ENCODE results near the gene ADGRV1.

Gene ADGRV1

DNA sequence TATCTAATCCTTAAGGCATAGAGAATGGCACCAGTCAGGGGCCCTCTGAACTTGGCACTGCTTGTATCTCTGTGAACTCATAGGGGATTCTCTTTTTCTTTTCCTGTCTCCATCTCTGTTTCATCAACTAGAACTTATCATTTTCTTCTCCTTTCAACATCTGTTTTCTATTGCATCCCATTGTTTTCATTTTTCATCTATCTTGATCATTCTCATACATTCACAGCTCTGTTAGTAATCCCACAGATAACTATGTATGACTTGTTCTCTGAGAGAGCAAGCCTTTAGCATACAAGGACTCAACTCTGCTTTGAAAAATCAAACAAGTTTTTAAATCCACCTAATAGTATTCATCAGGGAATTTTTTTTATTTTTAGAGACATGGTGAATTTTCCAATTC lies 560.2 kb downstream of the ADGRV1 start:
- no peak for DNase-seq (ENCODE audit: low read depth)

DNA sequence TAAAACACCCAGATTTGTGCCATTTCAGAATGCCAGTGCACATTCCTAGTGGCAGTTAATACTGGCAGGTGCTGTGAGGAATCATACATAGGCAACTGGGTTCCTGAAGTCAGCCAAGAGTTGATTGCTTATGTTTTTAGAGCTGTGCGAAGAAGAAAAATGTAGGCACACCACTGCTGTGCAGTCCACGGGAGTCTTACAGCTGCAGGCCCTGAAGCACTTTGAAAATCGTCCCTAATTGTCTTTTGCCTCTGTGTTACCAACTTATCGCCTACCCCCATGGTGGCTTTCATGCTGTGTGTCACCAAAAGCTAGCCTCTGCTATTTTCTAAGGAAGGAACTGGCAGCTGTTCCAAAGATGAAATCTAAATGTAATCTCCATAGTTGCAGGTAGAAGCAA lies 560.6 kb downstream of the ADGRV1 start:
- DNase-seq (ENCODE audit: low read depth) = no peak

DNA sequence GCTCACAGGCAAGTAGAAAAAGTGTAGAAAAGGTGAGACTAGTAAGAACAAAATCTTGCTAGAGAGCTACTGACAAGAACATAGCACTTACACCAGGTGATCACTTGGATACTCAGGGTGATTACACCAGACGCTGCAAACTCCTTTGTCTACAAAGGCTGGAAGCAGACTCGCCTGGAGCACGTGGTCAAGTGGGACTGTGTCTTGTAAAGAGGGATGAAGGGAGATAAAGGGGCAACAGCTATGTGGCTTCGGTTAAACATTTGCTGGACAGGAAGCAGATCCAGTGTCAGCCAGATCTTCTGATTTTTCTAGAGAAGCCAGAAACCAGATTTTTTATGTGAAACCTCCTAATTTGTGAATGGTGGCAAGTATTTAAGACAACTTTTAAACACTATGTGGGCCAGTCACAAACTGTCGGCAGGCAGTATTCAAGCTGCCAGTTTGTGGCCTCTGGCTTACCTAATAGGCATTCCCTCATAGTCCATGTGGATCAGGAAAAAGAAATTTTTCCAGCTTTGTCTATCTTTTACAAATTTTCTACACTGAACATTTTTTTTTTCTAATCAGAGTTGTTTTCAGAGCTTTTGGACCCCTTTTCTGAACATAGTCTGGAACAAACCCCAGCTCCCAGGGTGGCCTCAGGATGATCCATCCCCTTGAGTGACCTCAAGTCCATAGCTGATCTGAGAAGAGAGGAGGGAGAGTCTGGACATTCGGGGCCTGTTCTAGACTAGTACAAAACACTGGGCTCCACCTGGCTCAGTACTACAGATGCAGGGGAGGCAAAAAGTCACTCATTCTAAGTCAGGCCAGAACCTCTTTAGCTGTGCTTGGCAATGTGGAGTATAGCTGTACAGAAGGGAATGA lies 561.6 kb downstream of the ADGRV1 start:
- no peak for DNase-seq (ENCODE audit: low read depth)

DNA sequence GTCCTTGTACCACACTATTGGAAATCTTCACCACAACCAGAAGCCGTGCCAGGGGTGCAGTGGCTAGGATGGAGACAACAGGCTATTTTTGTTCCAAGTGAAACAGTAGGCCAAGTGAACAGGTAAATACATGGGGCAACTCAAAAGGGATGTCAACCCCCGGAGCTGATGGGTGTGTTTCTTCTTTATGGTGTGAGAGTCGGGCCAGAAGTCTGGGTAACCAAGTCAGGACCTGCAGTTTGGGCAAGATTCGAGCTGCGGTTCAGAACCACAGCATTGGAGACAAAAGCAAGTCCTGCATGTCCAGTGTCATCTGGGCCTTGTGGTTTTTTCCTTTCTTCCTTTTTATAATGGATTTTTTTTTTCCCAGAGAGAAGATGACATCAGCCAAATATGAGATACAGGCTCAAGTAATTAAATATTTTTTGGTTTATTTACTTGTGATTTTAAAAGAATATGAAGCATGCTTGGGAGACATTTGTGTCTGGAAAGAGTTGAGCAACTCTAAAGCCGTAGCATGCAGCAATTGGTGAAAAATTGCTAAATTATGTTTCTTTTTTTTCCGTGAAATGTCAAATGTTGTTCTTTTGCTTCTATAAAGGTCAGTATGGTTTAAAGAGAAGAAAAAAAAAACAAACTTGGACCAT lies 562.9 kb downstream of the ADGRV1 start:
- no peak for DNase-seq (ENCODE audit: low read depth)

DNA sequence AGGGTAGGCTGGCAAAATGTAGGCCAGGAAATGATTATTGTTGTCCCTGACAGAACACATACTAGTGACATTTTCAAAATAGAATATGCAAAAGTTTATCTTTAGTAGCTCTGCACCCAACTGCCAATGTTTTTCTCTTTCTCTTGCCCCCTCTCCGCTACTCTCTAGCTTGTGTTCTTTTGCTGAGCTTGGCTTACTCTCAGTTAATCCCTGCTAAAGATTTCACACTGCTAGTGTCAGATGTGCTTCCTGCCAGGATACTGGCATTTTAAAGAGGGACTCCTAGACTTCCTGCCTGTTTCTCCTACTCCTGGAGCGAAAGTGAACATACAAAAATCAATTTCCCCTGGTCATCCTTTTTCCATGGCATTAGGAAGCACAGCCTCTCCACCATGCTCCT lies 564.1 kb downstream of the ADGRV1 start:
- DNase-seq (ENCODE audit: low read depth) = no peak

DNA sequence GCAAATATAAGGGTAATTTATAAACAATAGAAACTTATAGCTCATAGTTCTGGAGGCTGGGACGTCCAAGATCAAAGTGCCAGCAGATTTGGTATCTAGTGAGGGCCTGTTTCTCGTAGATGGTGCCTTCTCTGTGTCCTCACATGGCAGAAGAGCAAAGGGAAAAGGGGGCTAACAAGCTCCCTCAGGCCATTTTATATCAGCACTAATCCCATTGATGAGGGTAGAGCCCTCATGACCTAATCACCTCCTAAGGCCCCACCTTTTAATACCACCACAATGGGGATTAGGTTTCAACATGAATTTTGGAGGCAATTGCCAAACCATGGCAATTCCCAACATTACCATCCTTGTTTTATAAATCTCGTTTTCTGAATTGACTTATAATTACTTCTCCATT lies 564.7 kb downstream of the ADGRV1 start:
- no peak for DNase-seq (ENCODE audit: low read depth)

DNA sequence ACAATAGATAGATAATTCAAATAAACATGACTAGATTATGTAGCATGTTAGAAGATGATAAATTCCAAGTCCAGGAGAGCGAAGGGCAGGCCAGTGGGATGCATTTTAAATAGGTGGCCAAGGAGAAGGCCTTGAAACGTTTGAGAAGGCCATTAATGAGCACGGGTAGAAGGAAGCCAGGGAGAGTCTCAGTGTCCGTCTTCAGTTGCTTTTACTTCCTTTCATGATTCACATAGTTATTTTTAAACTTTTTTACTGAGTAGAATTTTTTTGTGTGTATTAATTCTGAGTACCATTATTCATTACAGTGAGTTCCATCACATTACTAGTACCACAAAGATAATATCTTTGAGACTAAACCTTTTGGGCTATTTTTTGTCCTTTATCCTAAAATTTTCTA lies 565.3 kb downstream of the ADGRV1 start:
- no peak for DNase-seq (ENCODE audit: low read depth)

DNA sequence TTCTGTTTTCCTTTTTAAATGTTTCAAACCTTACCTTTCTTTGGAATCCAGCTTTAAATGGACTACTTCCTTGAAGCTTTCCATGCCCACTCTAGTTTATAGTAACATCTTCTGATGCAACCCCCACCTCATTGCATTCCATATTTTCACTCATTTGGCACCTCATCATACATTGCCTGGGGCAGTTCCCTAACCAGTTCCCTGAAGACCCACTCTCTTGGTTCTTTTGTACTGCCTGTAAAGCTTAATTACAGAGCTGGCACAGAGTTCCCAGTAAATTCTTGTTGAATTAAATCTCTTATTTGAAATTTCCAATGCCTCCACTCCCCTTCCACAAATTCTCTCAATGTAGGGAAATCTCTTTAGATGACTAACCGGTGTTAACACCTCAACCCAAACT lies 567.3 kb downstream of the ADGRV1 start:
- DNase-seq (ENCODE audit: low read depth) = no peak

DNA sequence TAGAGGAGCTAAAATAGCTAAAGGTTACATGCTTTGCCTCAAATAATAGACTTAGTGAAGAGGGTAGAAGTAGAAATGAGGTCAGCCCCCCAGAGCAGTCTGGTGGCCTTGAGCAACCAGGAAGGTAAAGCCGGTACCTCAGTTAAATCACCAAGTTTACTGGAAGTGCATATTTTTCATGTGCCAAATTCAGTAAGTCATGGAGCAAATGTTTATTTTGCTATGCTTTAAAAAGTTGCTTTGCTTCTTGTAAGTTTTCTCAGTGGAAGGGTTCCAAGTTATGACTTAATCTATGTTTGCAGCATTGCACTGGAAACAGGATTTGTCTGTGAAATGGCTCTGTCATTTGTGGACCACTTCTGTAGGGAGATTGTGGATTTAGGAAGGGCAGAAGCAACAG lies 567.9 kb downstream of the ADGRV1 start:
- DNase-seq (ENCODE audit: low read depth) = peak; percentile 96

DNA sequence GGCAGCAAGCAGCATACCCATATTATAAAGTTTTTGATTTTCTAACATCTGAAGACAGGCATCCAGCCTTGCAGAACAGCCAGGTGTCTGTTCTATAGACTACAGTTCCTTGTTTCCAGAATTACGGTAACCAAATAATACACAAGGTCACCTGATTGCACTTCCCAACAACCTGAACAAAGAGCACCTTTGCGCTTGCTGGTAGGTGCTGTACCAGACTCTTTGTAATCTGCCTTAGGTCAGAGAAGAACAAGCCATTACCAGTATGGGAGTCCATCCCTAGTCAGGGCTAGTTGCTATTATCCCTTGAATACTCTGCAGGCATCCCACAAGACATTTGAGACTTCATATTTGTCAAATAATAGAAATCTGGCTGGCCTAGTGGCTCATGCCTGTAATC lies 568.3 kb downstream of the ADGRV1 start:
- DNase-seq (ENCODE audit: low read depth) = no peak

DNA sequence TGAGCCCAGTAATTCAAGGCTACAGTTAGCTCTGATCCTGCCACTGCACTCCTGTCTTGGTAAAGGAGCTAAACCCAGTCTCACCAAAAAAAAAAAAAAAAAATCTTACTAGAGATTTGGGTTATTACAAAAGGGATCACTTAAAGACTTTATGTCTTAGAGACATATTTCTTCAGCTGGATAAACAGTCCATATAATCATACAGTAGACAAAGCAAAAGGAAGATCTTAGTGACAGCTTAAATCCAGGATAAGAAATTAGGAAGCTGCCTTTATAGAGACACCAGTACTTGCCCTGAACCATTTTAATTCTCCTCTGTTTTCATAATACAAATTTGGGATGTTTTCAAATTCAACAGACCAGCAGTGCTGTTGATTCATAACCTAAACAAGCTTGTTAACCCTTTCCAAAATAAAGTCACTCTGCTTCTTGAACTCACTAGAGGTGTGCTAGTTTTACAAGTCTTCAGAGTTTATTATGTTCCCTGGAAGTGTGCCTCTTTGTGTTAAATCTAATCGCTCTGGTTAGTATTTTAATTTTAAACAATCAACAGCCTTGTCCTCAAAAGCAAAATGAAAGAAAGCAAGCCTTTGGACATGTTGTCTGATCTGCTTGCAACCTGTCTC lies 569.0 kb downstream of the ADGRV1 start:
- DNase-seq (ENCODE audit: low read depth) = no peak

DNA sequence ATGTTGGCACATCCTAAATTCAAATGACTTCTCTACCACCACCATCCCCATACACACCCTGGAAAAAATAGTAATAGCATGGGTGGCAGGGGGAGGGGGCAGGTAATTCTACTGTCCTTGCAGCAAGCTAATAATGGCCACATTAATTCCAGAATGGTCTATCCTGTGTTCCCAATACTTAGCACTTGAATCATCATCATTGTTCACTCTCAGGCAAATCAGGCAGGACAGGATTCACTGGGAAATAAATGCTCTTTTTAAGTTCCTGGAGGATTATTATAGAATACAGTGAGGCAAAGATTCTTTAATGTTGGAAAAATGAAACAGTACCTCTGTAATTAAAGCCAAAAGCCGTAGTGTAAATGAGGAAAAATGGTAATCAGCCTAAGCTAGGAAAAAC lies 570.0 kb downstream of the ADGRV1 start:
- no peak for DNase-seq (ENCODE audit: low read depth)

DNA sequence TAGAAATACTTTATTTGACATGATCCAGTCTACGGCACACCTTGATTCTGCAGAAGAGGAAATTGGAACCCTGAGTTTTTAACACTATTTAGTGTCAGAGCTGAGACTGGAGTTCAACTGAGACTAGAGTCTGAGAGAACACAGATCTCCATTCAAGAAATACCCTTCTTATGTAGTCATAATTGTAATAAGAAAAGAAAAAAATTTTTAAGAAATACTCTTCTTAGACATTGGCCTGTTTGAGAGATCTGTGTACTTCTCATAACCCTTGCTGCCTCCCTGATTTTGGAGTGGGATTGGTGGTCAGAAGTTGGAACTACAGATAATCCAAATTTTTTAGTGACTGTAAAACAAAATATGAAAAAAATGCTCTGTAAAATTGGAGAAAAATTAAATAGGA lies 571.2 kb downstream of the ADGRV1 start:
- no peak for DNase-seq (ENCODE audit: low read depth)

DNA sequence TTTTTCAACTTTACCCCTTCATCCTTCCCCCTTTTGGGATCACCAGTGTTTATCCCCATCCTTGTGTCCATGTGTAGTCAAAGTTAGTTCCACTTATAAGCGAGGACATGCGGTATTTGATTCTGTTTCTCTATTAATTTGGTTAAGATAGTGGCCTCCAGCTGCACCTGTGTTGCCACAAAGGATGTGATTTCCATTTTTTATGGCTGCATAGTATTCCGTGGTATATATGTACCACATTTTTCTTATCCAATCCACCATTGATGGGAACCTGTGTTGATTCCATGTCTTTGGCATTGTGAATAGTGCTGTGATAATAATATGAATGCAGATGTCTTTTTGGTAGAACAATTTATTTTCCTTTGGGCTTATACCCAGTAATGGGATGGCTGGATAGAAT lies 572.2 kb downstream of the ADGRV1 start:
- DNase-seq (ENCODE audit: low read depth) = no peak

DNA sequence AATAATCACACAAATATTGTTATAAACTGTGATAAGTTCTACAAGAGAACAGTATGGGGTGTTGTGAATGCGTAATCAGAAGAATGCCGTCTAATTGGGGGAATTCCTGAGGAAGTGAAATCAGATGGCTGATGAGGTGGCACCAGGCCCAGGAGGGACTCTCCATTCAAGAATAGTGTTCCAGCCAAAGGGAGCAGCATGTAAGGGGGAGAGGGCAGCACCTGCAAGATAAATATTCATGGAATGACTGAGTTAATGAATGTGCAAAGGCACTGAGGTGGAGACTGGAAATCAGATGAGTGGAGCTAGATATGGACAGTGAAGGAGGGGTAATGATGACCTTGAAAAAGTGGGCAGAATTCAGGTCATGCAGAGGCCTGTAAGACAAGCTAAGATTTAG lies 574.0 kb downstream of the ADGRV1 start:
- no peak for DNase-seq (ENCODE audit: low read depth)

DNA sequence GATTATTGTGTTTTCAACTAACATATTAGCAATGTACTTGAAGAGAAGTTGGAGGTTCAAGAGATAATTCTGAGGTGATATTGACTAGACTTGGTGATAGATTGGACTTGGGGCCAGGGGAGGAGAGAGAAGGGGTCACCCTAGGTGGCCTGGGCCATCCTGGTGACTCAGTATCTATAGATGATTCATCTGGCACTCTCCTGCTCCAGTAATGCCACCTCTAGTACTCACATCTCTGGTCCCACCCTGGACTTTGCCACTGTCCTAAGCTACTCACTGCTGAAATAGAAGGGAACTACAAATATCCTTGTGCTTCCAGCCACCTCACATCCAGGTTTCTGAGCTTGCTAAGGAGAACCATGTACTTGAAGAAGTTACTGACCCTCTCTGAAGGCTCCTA lies 574.6 kb downstream of the ADGRV1 start:
- DNase-seq (ENCODE audit: low read depth) = no peak

DNA sequence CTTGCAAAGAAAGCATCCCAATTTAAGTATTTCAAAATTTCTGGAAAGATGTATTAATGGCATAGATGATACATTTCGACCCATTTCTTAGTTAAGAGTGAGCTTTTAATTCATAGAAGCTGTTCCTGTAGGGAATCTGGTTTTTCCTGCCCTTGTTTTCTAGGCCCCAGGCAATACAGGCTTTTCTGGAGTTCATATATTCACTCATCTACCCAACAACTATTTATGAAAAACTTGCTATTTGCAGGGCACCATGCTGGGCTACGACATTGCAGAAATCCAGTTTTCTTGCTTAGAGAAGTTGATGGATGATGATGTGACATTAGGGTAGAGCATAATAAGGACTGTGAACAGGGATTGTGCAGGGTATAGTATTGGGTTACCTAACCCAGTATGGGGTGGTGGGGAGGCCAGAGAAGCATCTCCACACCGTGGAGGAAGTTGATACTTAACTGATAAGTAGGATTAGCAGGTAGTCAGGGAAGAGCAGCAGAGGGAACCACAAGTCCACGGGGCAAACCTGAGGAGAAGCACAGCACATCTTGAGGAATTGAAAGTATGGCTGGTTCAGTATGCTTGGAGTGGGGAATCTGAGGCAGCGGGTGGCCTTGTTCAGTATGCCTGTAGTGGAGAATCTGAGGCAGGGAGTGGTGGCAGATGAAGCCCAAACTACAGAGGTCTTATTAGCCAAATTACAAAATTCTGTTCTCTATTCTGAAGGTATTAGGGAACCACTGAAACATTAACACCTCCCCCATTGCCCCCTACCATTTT lies 577.1 kb downstream of the ADGRV1 start:
- DNase-seq (ENCODE audit: low read depth) = no peak

DNA sequence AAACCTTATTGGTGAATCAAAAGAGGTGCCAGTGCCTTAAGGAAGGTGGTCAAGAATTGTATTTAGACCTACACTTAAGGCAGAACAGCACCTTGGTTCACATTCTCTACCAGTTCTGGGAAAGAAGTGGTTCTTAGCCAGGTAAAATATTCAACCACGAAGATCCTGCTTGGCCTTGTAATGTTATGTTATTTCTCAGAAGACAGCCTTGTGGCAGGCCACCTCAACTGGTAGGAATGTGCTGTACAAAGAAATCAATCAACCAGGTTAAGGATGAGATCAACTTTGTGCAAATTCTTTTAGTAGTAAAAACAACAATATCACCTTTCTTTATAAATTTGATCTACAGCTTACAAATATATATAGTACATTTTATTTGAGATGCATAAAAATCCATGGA lies 577.7 kb downstream of the ADGRV1 start:
- peak; percentile 78 for DNase-seq (ENCODE audit: low read depth)

DNA sequence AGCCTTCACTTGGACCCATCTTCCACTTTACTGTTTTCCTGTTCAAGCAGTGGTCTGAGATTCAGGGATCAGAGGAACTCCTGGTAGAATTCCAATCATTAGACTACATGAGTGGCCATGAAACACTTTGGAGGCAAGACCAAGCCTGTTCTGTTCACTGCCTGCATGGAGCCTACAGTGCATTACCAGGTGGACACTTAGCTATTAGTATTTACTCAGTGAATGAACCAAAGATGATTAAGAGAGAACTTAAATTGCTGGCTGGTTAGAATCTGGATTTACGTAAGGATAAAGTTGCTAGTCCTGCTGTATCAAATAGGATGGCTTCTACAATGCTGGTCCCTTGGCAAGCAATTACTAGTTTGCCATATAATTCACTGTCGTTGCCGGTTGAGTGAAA lies 579.0 kb downstream of the ADGRV1 start:
- no peak for DNase-seq (ENCODE audit: low read depth)

DNA sequence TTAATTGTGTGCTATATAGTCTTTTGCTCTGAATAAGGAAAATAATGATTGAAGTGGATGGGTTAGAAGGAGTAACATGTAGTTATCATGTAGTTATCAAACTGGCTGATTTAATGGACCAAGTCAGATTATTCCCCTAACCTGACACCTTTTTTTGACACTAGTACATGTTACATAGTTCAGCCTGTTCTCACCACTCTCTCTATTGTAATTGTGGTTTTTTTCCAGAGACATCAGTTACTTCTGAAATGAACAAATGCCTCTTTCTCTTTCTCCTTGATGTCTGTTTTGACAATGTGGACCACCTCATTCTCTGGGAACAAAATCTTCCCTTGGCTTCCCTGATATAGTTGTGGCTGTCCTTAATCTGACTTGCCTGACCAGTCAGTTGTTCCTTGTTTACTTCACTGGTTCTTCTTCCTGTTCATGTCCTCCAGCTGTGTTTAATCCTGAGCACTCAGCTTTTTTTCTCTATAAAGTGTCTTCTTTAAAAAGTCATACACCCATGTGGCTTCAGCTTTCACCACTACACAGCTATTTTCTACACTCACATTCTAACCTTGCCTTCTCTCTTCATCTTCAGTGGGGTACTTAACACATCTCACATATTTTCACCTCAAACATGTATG lies 581.1 kb downstream of the ADGRV1 start:
- no peak for DNase-seq (ENCODE audit: low read depth)

DNA sequence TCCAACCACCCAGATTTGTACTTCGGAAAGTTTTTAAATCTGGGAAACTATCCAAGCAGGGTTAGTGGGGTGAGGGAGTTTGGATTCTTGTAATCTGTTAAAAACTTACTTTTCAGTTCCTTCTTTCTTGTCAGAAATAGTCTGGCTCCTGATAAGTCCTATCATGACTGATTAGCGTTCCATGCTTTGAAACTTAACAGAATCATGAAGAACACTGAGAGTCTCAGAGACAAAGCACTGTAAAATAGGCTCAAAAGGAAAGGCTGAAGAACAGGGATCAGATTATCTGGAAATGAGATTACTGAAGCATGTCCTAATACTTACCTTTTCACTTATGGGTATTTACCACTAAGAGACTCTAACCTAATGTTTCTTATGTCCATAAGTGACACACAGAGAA lies 582.1 kb downstream of the ADGRV1 start:
- DNase-seq (ENCODE audit: low read depth) = no peak

DNA sequence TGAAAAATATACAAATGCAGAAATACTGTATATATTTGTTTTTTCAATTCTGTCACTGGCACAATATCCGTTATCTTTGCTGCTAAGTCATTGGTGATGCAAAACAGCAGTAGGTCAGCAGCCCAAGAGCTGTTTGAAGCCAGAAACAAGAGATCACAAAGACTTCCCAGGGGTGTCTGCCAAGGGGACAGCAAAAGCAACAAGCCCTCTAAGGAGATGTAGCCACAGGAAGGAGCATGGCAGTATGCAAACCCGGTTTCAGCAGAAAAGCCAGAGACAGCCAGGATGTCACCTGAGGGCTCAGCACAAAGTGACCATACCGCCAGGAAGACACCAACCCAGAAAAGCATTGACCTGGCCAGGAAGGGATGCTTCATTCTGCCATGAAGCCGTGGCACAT lies 583.0 kb downstream of the ADGRV1 start:
- DNase-seq (ENCODE audit: low read depth) = no peak

Data from iris pigment epithelial cell (primary cell).